Nephron (organoid): ENCODE data around the gene C1QB.

ENCODE experiments used
- H3K27ac Mint-ChIP-seq, 3 experiments: 2 replicates each; pipeline ENCODE4 v1.8.0; 2020; ENCODE audit warnings: mixed read lengths in 3 of 3, mild to moderate bottlenecking in 2 of 3, moderate library complexity in 1 of 3
- H3K27me3 Mint-ChIP-seq: 2 replicates; pipeline ENCODE4 v1.8.0; 2021; ENCODE audit warnings: low read depth, mild to moderate bottlenecking, moderate library complexity, mixed read lengths
- H3K36me3 Mint-ChIP-seq: 2 replicates; pipeline ENCODE4 v1.8.0; 2020; ENCODE audit warnings: low read depth, mixed read lengths
- H3K4me1 Mint-ChIP-seq: 2 replicates; pipeline ENCODE4 v1.8.0; 2020; ENCODE audit warnings: mixed read lengths
- H3K4me3 Mint-ChIP-seq, 3 experiments: 2 replicates each; pipeline ENCODE4 v1.8.0; 2020; ENCODE audit warnings: mild to moderate bottlenecking in 3 of 3, mixed read lengths in 3 of 3, moderate library complexity in 2 of 3
- H3K9me3 Mint-ChIP-seq: 2 replicates; pipeline ENCODE4 v1.8.0; 2020; ENCODE audit warnings: mixed read lengths
- CTCF ChIP-seq, 3 experiments: fragments of 200-600 bp; sonication (generic); IDR thresholded peaks; one replicate each; pipeline ENCODE4 v1.5.0; 2021; ENCODE audit warnings: antibody characterized with exemption in 3 of 3; ENCODE audit not compliant: unreplicated experiment in 3 of 3

Gene C1QB

GRCh38 chr1:22652881-22653316, at the start of gene C1QB:
TSS of gene C1QB (plus strand) at chr1:22653236. CDS start at chr1:22659463, 6,227 bp downstream.
- H3K27me3 Mint-ChIP-seq = peaks cover 36% of the 10 kb centered on the region
- no peaks in the 10 kb centered on the region for H3K9me3 Mint-ChIP-seq
- H3K4me1 Mint-ChIP-seq = peaks cover 10% of the 10 kb centered on the region
- no peak for TF ChIP-seq CTCF (IDR thresholded peaks at IDR 0.05; ENCODE audit: unreplicated experiment in 3 of 3)
- H3K4me3 Mint-ChIP-seq = no peak within 1 kb of the TSS
- no peak within 1 kb of the TSS for H3K27ac Mint-ChIP-seq
- H3K36me3 Mint-ChIP-seq = no peaks in the 10 kb centered on the region

GRCh38 chr1:22606161-22606560, 46.9 kb upstream of the C1QB start:
- no peaks in the 10 kb centered on the region for H3K36me3 Mint-ChIP-seq
- H3K4me3 Mint-ChIP-seq = no peak overlapping the region
- H3K4me1 Mint-ChIP-seq = no peaks in the 10 kb centered on the region
- TF ChIP-seq CTCF (IDR thresholded peaks at IDR 0.05; ENCODE audit: unreplicated experiment in 3 of 3) = no peak
- peaks cover 90% of the 10 kb centered on the region for H3K27me3 Mint-ChIP-seq
- H3K9me3 Mint-ChIP-seq = no peaks in the 10 kb centered on the region
- no peak overlapping the region for H3K27ac Mint-ChIP-seq

- Mint-ChIP-seq H3K27ac (no peak overlapping the region), H3K36me3 (no peaks in the 10 kb centered on the region)
Observed at GRCh38 chr1:22607154-22607553, 45.9 kb upstream of the C1QB start.

GRCh38 chr1:22608361-22608760, 44.7 kb upstream of the C1QB start:
- Mint-ChIP-seq H3K9me3 (peaks cover 2% of the 10 kb centered on the region), H3K4me3 (no peak overlapping the region), H3K27me3 (peaks cover 97% of the 10 kb centered on the region), H3K27ac (no peak overlapping the region), H3K36me3 (no peaks in the 10 kb centered on the region), H3K4me1 (no peaks in the 10 kb centered on the region)
- TF ChIP-seq CTCF (IDR thresholded peaks at IDR 0.05; ENCODE audit: unreplicated experiment in 3 of 3) = no peak

More at GRCh38 chr1:22607154-22607553, 45.9 kb upstream of the C1QB start:
- Mint-ChIP-seq H3K4me1 (no peaks in the 10 kb centered on the region), H3K9me3 (peaks cover 2% of the 10 kb centered on the region), H3K27me3 (peaks cover 95% of the 10 kb centered on the region), H3K4me3 (no peak overlapping the region)
- TF ChIP-seq CTCF (IDR thresholded peaks at IDR 0.05; ENCODE audit: unreplicated experiment in 3 of 3) = no peak

- Mint-ChIP-seq H3K27me3 (peaks cover 94% of the 10 kb centered on the region), H3K36me3 (no peaks in the 10 kb centered on the region), H3K4me3 (no peak overlapping the region), H3K9me3 (peaks cover 2% of the 10 kb centered on the region), H3K27ac (no peak overlapping the region), H3K4me1 (no peaks in the 10 kb centered on the region)
- no peak for TF ChIP-seq CTCF (IDR thresholded peaks at IDR 0.05; ENCODE audit: unreplicated experiment in 3 of 3)
Observed at GRCh38 chr1:22609291-22609690, 43.7 kb upstream of the C1QB start.

- no peak overlapping the region for H3K4me3 Mint-ChIP-seq
- no peak overlapping the region for H3K27ac Mint-ChIP-seq
- no peaks in the 10 kb centered on the region for H3K36me3 Mint-ChIP-seq
- peaks cover 2% of the 10 kb centered on the region for H3K9me3 Mint-ChIP-seq
- peaks cover 93% of the 10 kb centered on the region for H3K27me3 Mint-ChIP-seq
- no peak for TF ChIP-seq CTCF (IDR thresholded peaks at IDR 0.05; ENCODE audit: unreplicated experiment in 3 of 3)
- H3K4me1 Mint-ChIP-seq = no peaks in the 10 kb centered on the region
Observed at GRCh38 chr1:22611530-22611947, 41.5 kb upstream of the C1QB start.
